ENCODE data around the gene ARMH3.
"Not testable (repeated sequence)": the region's sequence is repeated elsewhere in the genome, so short reads cannot be mapped to it uniquely, and the experiment has no call there.

The ARMH3 gene, protein sequence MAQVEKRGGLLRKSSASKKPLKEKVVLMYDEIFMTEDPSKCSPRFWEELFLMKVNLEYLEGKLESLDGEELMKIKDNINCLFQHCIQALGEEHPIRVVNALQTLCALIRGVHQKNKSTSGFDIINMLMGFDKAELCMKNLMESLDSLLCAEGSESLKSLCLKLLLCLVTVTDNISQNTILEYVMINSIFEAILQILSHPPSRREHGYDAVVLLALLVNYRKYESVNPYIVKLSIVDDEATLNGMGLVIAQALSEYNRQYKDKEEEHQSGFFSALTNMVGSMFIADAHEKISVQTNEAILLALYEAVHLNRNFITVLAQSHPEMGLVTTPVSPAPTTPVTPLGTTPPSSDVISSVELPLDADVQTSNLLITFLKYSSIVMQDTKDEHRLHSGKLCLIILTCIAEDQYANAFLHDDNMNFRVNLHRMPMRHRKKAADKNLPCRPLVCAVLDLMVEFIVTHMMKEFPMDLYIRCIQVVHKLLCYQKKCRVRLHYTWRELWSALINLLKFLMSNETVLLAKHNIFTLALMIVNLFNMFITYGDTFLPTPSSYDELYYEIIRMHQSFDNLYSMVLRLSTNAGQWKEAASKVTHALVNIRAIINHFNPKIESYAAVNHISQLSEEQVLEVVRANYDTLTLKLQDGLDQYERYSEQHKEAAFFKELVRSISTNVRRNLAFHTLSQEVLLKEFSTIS

DNA sequence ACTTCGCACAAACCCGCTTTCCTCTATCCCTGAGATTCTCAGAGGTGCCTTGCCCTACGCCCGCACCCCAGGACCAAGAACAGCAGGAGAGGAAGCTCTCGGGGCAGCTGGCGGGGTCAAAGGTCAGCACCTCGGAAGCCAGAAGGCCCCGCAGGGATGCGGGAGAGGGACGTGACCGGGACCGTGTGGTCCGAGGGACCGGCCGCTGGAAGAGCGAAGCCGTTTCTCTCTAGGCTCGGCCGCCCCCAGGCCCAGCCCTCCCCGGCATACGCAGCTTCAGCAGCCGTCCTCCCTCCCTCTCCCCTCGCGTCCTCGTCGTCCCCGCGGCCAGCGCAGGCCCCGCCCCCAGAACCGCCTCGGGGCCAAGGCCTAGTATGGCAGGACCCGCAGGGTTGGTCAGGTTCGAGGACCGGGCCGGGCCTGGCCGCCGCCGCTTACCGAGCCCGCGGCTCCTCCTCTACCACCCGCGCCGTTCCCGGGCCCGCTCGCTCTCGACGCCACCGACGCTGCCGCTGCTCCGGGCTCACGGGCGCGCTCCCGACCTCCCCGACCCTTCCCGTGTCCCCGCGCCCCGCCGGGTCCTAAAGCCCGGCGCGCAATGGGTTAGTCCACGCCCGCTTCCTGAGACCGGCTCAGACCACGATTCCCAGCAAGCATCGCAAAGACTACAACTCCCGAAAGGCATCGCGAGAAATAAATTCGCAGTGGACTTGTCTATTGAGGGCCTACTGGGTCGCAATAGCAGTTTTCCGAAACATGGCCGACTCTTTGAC, at the start of gene ARMH3:
Gene ARMH3 (minus strand): TSS at position 527 of the 773 bp plus-strand sequence. CDS start 16,059 bp downstream, outside the sequence.
- DNase-seq, result peak; percentile 98

DNA sequence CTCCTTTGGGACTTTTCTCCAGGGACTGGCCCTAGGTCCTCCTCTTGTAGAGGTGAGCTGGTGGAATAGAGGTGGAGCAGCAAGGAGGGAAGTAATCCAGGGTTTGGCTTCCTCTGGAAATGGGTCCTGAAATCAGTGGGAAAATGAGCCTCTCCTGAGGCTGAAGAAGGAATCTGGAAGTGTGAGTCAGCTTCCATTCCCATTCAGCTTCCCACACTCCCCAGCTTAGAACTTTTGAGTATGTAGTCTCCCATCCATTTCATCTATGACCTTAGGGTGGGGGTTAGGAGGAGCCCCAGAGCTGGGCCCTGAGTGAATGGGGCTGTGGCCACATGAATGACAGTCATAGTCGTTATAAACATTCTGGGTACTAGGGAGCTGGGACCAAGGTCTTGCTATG, 46.4 kb upstream of the ARMH3 start:
- DNase-seq, result no peak

DNA sequence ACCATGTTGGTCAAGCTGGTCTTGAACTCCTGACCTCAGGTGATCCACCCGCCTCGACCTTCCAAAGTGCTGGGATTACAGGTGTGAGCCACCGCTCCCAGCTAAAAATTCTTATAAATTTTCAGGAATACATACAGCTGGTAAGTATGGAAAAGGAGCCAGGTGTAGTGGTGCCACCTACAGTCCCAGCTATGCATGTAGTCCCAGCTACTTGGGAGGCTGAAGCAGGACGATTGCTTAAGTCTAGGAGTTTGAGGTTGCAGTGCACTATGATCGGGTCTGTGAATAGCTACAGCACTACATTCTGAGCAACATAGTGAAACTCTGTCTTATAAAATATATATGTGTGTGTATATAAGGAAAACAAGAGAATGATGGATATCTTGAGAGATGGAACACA, 45.2 kb upstream of the ARMH3 start:
- DNase-seq, result no peak

GRCh38 chr10:102096449-102096848, 40.5 kb upstream of the ARMH3 start:
- no peak for DNase-seq

- peak; percentile 23 for DNase-seq
These were observed 34.8 kb upstream of the ARMH3 start for GRCh38 chr10:102090772-102091171.

DNA sequence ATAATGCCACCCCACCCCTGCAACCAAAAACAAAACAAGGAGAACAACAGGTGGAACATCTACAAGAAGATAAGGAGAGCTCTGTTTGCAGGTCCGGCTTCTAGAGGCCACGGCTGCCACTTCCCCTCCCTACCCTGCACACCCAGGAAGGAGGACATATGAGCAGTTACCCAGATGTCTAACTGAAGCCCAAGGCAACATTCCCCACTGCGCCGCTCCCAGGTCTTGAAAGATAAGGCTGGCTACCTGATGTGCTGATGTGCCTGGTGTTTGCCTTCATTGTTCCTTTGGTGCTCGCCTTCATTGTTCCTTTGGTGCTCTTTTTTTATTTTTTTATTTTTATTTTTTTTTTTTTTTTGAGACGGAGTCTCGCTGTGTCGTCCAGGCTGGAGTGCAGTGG, 30.2 kb upstream of the ARMH3 start:
- no peak for DNase-seq

DNA sequence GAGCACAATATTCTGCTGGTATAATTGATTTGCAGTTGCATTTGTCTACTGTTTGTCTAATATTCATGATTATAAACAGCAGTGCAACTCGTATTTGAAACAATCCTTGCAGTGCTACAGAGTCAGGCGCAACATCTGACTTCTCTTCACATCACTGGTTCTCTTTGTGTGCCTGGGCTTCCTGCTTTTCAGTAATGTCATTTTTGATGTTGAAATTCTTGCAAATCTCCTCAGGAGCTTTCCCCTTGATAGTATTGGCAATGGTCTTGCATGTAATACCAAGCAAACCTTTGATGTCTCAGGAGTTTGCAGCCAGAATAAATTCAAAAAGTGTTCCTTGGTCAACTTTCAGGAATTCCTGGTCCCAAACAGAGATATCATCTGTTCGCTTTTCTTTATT, 29.4 kb upstream of the ARMH3 start:
- no peak for DNase-seq

- no peak for DNase-seq
These were observed 27.6 kb upstream of the ARMH3 start for GRCh38 chr10:102083541-102083940.

DNA sequence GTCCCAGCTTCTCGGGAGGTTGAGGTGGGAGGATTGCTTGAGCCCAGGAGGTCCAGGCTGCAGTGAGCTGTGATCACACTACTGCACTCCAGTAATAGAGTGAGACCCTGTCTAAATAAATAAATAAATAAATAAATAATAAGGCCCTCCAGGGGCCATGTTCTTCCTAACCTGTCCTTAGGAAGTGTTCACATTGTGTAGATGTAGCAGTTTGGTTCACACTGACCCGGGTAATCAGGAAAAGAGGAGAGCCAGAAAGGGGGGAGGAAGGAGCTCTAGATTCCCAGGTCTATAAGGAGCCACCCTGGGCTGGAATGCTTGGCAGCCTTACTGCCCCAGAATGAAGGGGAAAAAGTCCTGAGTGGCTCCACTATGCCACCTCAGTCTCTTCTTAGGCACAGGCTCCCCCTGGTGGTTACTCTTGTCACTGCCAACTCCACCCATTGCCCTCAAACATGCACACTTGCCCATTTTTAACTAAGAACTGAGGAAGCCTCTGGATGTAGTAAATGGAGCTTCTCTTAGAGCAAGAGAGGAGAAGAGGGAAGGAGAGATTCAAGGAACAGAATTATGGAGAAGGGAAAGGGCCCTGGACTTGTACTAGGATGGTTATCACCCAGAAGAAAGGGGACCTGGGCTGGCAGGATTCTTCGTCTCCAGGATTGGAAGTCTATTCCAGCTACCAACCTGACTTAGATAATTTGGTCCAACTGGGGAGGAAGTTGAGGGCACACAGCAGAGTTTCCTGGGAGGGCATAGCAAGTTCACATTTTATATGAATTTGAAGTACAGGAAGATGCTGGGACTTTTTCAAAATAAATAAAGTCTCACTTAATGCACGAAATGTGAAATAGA, 16.9 kb upstream of the ARMH3 start:
- DNase-seq, result peak; percentile 72

DNA sequence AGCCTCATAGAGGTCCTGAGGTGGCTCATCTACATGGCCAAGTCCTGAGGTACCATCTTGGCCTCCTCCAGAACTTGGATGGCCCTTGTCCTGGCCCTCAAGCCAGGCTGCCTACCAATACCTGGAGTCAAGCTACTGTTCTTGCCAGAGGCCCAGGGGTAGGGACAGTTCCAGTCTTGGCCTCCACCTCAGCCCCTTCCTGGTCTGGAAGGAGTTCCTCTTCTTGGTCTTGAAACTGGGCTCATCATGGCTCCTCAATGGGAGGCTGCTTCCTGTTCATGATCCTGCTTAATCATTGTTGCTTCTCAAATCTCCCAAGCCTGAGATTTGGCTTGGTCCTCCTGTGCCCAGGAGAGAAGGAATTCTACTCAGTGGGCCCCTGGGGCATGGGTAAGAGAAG, 13.1 kb upstream of the ARMH3 start:
- DNase-seq, result no peak

DNA sequence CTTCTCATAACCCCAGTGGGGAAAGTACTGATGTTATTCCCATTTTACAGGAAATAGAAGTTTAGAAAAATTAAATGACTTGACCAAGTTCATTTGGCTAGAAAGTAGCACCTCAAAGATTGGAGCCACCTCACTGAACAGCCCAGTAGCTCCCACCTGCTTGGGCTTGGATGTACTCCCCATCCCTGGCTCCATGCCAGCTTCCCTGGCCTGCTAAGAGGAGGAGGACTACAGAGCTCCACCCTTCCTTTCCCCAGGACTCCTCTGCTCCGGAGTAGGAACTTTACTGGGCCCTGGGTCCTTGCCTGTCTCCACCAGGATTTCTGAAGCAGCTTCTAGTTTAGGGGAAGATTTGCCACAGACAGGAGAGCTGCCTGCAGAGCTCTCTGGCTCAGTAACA, 12.2 kb upstream of the ARMH3 start:
- DNase-seq, result no peak

GRCh38 chr10:102067091-102067916, 11.3 kb upstream of the ARMH3 start:
- DNase-seq, result no peak

GRCh38 chr10:102066399-102067088, 10.6 kb upstream of the ARMH3 start:
- no peak for DNase-seq

GRCh38 chr10:102065561-102066398, 9.8 kb upstream of the ARMH3 start:
- DNase-seq, result no peak

DNA sequence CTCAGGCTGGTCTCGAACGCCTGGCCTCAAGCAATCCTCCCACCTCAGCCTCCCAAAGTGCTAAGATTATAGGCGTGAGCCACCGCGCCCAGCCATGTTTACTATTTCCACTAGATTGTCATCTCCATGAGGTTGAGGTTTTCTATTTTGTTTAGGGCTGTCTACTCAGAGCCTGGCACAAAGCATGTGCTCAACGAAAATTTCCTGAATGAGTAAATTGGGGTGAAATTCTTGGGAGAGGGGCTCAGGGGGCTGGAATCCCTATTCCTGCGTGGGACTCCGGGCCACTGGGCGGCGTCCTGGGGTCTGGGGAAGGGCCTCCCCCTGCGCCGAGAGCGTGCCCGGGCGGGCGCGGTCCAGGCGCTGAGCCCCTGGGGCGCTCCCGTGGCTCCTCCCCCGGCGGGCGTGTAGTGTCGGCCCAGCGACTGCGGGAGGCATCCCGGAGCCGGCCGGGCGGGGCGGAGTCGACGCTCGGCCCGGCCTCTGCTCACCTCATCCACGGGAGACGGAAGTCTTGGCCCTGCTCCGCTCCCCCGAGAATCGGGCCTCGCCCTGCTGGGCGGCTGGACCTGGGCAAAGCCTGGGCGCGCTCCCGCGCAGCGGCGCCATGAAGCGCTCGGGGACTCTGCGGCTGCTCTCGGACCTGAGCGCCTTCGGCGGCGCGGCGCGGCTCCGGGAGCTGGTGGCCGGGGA, 9.0 kb upstream of the ARMH3 start, which contains the start of gene HPS6:
Gene HPS6 (plus strand): TSS at position 482 of the 693 bp plus-strand sequence. CDS start 126 bp downstream, at position 608.
- DNase-seq, result peak; percentile 87

GRCh38 chr10:102064503-102064867, 8.5 kb upstream of the ARMH3 start:
- DNase-seq, result no peak

DNA sequence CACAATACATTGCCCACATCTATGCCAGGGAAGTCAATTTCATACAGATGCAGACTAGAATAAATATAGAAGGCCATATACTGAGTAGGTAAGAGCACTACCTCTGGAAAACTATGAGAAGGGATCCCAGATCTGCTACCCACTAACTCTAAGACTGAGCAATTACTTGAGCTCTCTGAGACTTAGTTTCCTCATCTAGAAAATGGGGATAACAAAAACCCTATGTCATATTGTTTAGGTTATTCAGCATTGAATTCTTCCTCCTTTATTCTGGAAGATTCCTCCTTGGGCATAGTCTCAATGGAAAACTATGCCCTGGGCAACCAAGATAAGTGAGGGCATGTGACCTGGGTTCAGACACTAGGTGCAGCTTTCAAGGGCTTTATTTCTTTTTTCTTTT, 4.0 kb upstream of the ARMH3 start:
- no peak for DNase-seq

GRCh38 chr10:102054881-102055646, 909 bp downstream of the ARMH3 start:
- DNase-seq, result not testable (repeated sequence)

DNA sequence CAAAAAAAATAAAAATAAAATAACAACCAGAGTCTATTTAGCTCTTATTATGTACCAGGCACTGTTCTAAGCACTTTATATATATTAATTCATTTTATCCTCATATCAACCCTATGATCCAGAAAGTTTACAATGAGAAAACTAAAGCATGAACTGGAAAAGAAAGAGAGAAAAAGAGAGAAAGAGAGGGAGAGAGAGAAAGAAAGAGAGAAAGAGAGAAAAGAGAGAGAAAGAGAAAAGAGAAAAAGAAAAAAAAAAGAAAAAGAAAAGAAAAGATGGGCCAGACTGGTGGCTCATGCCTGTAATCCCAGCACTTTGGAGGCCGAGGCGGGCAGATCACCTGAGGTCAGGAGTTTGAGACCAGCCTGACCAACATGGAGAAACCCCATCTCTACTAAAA, 9.9 kb downstream of the ARMH3 start:
- no peak for DNase-seq
